Measurements from ENCODE around the gene TRPC1. TPM values are rescaled to one million over a fixed set of nuclear protein-coding genes. Genes with fewer than 3 reads are reported as not detected.
A peak's percentile ranks its signal among the peaks of the same experiment; 100 is the strongest.

The TRPC1 gene
- total RNA-seq, 2 donors from 2014 or later, result 10.6 to 20.2 TPM

- Histone ChIP-seq H3K4me1 (no peaks in the 10 kb centered on the region), H3K9me3 (no peaks in the 10 kb centered on the region), H3K4me3 (no peak overlapping the region), H3K27me3 (no peaks in the 10 kb centered on the region), H3K27ac (no peak overlapping the region), H3K36me3 (peaks cover 23% of the 10 kb centered on the region)
- no peak for DNase-seq (ENCODE audit: low spot score)
- TF ChIP-seq, protein P1, sequence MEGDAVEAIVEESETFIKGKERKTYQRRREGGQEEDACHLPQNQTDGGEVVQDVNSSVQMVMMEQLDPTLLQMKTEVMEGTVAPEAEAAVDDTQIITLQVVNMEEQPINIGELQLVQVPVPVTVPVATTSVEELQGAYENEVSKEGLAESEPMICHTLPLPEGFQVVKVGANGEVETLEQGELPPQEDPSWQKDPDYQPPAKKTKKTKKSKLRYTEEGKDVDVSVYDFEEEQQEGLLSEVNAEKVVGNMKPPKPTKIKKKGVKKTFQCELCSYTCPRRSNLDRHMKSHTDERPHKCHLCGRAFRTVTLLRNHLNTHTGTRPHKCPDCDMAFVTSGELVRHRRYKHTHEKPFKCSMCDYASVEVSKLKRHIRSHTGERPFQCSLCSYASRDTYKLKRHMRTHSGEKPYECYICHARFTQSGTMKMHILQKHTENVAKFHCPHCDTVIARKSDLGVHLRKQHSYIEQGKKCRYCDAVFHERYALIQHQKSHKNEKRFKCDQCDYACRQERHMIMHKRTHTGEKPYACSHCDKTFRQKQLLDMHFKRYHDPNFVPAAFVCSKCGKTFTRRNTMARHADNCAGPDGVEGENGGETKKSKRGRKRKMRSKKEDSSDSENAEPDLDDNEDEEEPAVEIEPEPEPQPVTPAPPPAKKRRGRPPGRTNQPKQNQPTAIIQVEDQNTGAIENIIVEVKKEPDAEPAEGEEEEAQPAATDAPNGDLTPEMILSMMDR (IDR thresholded peaks at IDR 0.05), result no peak
Observed at GRCh38 chr3:142802891-142803290, 79.1 kb downstream of the TRPC1 start.

GRCh38 chr3:142808103-142808917, 84.5 kb downstream of the TRPC1 start:
- no peaks in the 10 kb centered on the region for H3K27me3 ChIP-seq
- H3K27ac ChIP-seq, result no peak overlapping the region
- no peak overlapping the region for H3K4me3 ChIP-seq
- no peaks in the 10 kb centered on the region for H3K4me1 ChIP-seq
- DNase-seq (ENCODE audit: low spot score), result no peak
- H3K36me3 ChIP-seq, result peaks cover 23% of the 10 kb centered on the region
- TF ChIP-seq, protein P1 (IDR thresholded peaks at IDR 0.05), result no peak
- no peaks in the 10 kb centered on the region for H3K9me3 ChIP-seq

- no peak overlapping the region for H3K27ac ChIP-seq
Observed at GRCh38 chr3:142809259-142809658, 85.4 kb downstream of the TRPC1 start.

DNA sequence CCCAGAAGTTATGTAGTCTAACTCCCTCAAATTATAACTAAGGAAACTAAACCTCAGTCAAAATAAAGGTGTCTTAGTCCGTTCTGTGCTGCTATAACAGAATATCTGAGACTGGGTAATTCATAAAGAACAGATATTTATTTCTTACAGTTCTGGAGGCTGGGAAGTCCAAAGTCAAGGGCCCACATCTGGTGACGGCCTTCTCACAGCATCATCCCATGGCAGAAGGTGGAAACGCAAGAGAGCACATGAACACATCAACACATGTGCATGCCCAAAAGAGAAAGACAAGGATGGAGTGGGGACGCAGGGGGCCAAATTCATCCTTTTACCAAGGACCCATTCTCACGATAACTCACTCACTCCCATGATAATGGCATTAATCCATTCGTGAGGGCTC, 92.0 kb downstream of the TRPC1 start:
- TF ChIP-seq, protein P1 (IDR thresholded peaks at IDR 0.05), result no peak
- Histone ChIP-seq H3K27me3 (no peaks in the 10 kb centered on the region), H3K4me3 (no peak overlapping the region), H3K9me3 (no peaks in the 10 kb centered on the region), H3K27ac (no peak overlapping the region), H3K36me3 (no peaks in the 10 kb centered on the region), H3K4me1 (peaks cover 0 to 6% of the 10 kb centered on the region in 2 donors)
- no peak for DNase-seq (ENCODE audit: low spot score)

More at GRCh38 chr3:142809259-142809658, 85.4 kb downstream of the TRPC1 start:
- Histone ChIP-seq H3K4me3 (no peak overlapping the region), H3K27me3 (no peaks in the 10 kb centered on the region), H3K36me3 (peaks cover 15% of the 10 kb centered on the region), H3K9me3 (no peaks in the 10 kb centered on the region), H3K4me1 (no peaks in the 10 kb centered on the region)
- DNase-seq (ENCODE audit: low spot score), result no peak
- TF ChIP-seq, protein P1 (IDR thresholded peaks at IDR 0.05), result no peak

GRCh38 chr3:142817356-142817755, 93.5 kb downstream of the TRPC1 start:
- Histone ChIP-seq H3K27ac (peak overlapping the region in 1 of 2 donors; percentile 33), H3K9me3 (no peaks in the 10 kb centered on the region), H3K4me1 (peaks cover 0 to 6% of the 10 kb centered on the region in 2 donors), H3K27me3 (no peaks in the 10 kb centered on the region), H3K36me3 (no peaks in the 10 kb centered on the region), H3K4me3 (no peak overlapping the region)
- TF ChIP-seq, protein P1 (IDR thresholded peaks at IDR 0.05), result no peak
- DNase-seq (ENCODE audit: low spot score), result no peak

Measured in right atrium auricular region (tissue), 2 donors.